Hematopoietic multipotent progenitor cell treated with erythropoietin and hydrocortisone succinate and interleukin-3 and kit ligand, for 15 days (in vitro differentiated cells): Measurements from ENCODE around the gene FREM3.
"Not testable (repeated sequence)": the region's sequence is repeated elsewhere in the genome, so short reads cannot be mapped to it uniquely, and the experiment has no call there.

Source experiments
- DNase-seq: peaks from one replicate; pipeline ENCODE4 v3.0.0-alpha.2; 2015; ENCODE audit warnings: low spot score

FREM3 gene

GRCh38 chr4:143700416-143701352 is at the start of gene FREM3:
TSS of gene FREM3 (minus strand) at chr4:143700675. CDS start at chr4:143700675, 0 bp downstream.
- DNase-seq = no peak

DNA sequence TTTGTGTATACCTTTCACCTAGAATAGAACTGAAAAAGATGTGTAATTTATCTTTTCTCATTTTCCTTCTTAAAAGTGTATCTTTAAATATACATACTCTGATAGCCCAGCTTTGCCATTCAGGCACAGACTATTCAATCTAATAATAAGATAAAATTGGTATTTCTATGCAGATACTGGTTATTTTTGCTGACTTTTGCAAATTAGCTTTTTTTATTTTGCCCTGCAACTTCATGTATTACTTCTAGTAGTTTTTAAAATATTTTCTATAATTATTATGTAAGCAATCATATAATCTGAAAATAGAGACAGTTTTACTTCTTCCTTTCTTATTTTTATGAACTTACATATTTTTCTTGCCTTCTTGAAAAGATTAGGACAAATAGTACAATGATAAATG is 45.4 kb upstream of the FREM3 start:
- DNase-seq = no peak

DNA sequence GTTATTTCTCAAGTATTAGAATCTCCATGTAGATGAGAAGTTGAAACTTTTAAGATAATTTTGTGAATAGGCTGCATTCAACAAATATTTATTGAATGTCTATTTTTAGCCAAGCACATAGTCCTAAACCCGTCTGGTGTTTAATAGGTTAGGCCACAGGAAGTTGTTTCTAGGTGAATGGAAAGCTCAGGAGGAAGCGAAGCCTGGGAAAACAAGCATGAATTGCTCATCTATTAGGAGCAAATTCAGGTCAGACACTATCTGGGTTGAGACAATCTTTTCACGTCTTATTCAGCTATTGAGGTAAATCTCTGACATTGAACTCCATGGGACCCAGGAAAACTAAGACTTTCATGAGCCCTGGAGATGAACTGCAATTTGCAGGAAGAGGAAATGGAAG is 43.1 kb upstream of the FREM3 start:
- DNase-seq = no peak

GRCh38 chr4:143742834-143743233 is 42.4 kb upstream of the FREM3 start:
- no peak for DNase-seq

- no peak for DNase-seq
Observed at GRCh38 chr4:143736861-143737260, 36.4 kb upstream of the FREM3 start.

DNA sequence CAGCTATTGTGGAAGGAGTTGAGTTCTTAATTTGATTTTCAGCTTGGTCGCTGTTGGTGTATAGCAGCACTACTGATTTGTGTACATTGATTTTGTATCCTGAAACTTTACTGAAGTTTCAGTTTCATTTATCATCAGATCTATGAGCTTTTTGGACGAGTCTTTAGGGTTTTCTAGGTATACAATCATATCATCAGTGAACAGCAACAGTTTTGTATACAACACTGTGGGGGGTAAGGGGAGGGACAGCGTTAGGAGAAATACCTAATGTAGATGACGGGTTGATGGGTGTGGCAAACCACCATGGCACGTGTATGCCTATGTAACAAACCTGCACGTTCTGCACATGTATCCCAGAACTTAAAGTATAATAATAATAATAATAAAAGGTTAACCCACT is 35.6 kb upstream of the FREM3 start:
- not testable (repeated sequence) for DNase-seq

GRCh38 chr4:143728166-143728565 is 27.7 kb upstream of the FREM3 start:
- DNase-seq = no peak

- DNase-seq = no peak
Observed at GRCh38 chr4:143726714-143727113, 26.2 kb upstream of the FREM3 start.

GRCh38 chr4:143721317-143721716 is 20.8 kb upstream of the FREM3 start:
- DNase-seq = no peak

- not testable (repeated sequence) for DNase-seq
Observed at GRCh38 chr4:143718748-143719147, 18.3 kb upstream of the FREM3 start.

DNA sequence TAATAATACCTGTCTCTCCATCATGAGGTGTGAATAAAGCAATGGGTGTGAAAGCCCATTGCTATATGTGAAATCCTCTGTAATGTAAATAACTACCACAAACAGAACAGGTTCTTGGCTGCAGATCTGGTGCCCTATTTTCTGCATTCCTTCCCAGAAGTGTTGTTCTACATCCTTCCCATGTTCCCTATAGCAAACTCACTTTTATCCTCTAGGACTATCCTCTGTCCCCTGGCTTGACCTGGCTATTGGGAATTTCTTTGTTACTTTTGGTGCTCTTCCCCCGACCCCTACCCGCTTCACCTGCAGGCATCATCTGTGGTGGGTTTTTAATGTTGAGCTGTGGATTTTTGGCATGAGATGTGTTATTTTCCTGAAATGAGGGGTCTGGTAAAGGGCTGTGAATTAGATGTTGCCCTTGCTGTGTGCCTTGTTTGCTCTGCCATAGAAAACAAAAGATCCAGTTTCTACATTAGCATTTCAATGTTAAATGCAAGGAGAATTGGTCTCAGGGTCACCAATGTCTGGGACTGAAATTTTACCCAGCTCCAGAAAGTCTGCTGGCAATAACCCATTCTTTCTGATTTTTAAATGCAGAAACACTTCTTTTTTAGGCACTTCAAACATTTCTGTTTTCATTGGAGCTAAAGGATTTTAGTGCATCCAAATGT is 13.6 kb upstream of the FREM3 start:
- no peak for DNase-seq

DNA sequence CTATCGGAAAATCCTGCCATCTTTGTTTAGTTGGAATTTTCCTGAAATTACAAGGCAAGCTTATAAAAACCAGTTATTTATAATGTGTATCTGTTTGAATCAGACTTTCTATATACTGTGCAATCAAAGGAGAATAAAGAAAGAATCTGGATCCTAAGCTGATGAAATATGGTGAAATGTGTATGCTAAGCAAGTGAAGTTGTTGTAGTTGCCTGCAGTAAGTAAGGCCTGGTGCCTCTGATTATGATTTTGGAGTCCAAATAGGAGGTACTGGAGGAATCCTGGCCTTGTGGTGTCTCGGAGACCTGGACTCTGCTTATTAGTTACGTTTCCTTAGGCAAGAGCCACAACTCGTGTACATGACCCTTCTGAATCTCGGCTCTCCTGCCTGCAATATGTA is 13.1 kb upstream of the FREM3 start:
- DNase-seq = no peak

- DNase-seq = no peak
Observed at GRCh38 chr4:143712155-143712550, 11.7 kb upstream of the FREM3 start.

GRCh38 chr4:143711543-143712154 is 11.2 kb upstream of the FREM3 start:
- peak; percentile 6 for DNase-seq

- no peak for DNase-seq
Observed at GRCh38 chr4:143701365-143701764, 890 bp upstream of the FREM3 start.

GRCh38 chr4:143700046-143700415 is 444 bp downstream of the FREM3 start:
- no peak for DNase-seq

DNA sequence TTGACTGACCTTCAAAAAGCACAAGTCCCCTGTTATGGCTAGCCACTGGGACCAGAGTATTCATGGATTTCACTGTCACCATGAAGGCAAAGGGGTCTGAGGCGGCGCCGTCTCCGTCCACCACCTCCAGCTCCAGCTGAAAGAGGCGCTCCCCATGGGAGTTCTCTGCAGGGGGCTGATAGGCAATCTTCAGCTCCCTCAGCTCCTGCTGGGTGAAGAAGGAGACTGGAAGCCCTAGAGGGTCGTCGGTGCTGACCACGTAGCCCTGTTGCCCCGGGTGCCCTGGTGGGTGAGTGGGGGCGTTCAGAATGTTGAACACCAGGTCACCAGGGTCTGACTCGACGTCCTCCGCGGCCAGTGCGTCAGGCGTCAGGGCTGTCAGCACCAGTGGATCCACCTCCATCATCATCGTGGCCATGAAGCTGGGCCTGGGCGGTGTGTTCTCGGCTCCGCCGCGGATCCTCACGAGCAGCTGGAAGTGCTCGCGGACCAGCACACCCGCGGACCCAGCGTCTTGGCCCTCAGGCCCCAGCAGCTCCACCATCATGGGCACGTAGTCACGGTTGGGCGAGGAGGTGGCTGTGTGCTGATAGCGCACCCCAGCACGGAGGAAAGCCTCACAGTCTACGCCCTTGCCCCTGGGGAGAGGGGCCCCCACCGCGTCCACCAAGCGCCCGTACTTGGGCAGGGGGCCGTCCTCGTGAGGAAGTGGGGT is 987 bp downstream of the FREM3 start:
- DNase-seq = no peak

GRCh38 chr4:143693856-143694255 is 6.6 kb downstream of the FREM3 start:
- DNase-seq = no peak

- no peak for DNase-seq
Observed at GRCh38 chr4:143692241-143692640, 8.2 kb downstream of the FREM3 start.

- DNase-seq = no peak
Observed at GRCh38 chr4:143679434-143679833, 21.0 kb downstream of the FREM3 start.

DNA sequence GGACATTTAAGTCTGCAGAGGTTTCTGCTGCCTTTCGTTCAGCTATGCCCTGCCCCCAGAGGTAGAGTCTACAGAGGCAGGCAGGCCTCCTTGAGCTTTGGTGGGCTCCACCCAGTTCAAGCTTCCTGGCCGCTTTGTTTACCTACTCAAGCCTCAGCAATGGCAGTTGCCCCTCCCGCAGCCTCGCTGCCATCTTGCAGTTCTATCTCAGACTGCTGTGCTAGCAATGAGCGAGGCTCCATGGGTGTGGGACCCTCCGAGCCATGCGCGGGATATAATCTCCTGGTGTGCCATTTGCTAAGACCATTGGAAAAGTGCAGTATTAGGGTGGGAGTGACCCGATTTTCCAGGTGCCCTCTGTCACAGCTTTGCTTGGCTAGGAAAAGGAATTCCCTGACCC is 26.8 kb downstream of the FREM3 start:
- not testable (repeated sequence) for DNase-seq

DNA sequence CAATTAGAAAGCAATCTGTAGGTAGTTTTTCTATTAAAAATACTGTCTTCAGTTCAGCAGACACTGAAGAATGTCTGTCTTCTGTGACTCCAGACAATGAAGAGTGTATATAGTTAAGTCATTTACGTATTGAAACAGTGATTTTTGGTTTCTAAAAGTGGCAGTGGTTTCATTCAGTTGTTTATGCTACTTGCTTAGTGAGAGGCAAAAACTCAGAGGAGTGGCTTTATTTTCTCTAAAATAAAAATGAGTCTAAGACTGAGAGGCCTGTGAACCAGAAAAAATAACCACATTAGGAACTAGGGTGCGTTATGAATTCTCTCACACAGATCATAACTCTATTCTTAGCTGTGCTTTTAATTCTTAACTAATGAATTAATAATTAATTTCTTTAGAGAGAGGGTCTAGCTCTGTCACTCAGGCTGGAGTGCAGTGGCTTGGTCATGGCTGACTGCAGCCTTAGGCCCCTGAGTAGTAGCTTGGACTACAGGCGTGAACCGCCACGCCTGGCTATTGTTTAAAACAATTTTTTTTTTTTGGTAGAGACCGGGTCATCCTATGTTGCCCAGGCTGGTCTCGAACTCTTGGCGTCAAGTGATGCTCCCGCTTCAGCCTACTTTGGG is 31.4 kb downstream of the FREM3 start:
- DNase-seq = no peak
